HG03469 (cell line): Measurements from ENCODE around the gene ADCY1.

ENCODE experiments used
- ATAC-seq: cut with Tn5 transposase; IDR thresholded peaks from one replicate; pipeline ENCODE4 v1.9.1; 2021; ENCODE audit warnings: mild to moderate bottlenecking, moderate library complexity, moderate number of reproducible peaks; ENCODE audit not compliant: unreplicated experiment

Gene ADCY1

GRCh38 chr7:45576249-45576929, 2.2 kb downstream of the ADCY1 start:
- no peak for ATAC-seq

GRCh38 chr7:45578022-45578421, 3.9 kb downstream of the ADCY1 start:
- no peak for ATAC-seq

GRCh38 chr7:45578467-45578866, 4.3 kb downstream of the ADCY1 start:
- ATAC-seq: no peak

GRCh38 chr7:45579391-45579801, 5.2 kb downstream of the ADCY1 start:
- ATAC-seq: no peak

- no peak for ATAC-seq
Measured at GRCh38 chr7:45580053-45580872, 6.1 kb downstream of the ADCY1 start.

GRCh38 chr7:45581271-45581780, 7.2 kb downstream of the ADCY1 start:
- ATAC-seq: no peak

- no peak for ATAC-seq
Measured at GRCh38 chr7:45582136-45582749, 8.1 kb downstream of the ADCY1 start.

- ATAC-seq: no peak
Measured at GRCh38 chr7:45582868-45583277, 8.7 kb downstream of the ADCY1 start.

GRCh38 chr7:45583296-45583695, 9.1 kb downstream of the ADCY1 start:
- ATAC-seq: no peak

GRCh38 chr7:45584261-45585210, 10.4 kb downstream of the ADCY1 start:
- no peak for ATAC-seq

GRCh38 chr7:45585628-45586027, 11.5 kb downstream of the ADCY1 start:
- no peak for ATAC-seq

- no peak for ATAC-seq
Measured at GRCh38 chr7:45586542-45587520, 12.7 kb downstream of the ADCY1 start.

- ATAC-seq: no peak
Measured at GRCh38 chr7:45588466-45588865, 14.3 kb downstream of the ADCY1 start.

- ATAC-seq: no peak
Measured at GRCh38 chr7:45589061-45589460, 14.9 kb downstream of the ADCY1 start.

GRCh38 chr7:45589915-45590678, 15.9 kb downstream of the ADCY1 start:
- ATAC-seq: no peak

GRCh38 chr7:45590679-45591057, 16.5 kb downstream of the ADCY1 start:
- no peak for ATAC-seq

GRCh38 chr7:45591101-45591906, 17.1 kb downstream of the ADCY1 start:
- ATAC-seq: no peak
